ENCODE measurements around the gene ANKRD66.
"Not testable (repeated sequence)": the region's sequence is repeated elsewhere in the genome, so short reads cannot be mapped to it uniquely, and the experiment has no call there.

The ANKRD66 gene

GRCh38 chr6:46741910-46742309 is 4.8 kb upstream of the ANKRD66 start:
- no peak overlapping the region for H3K4me3 ChIP-seq (ENCODE audit: severe bottlenecking)
- no peaks in the 10 kb centered on the region for H3K27me3 ChIP-seq (ENCODE audit: insufficient read depth, poor library complexity, severe bottlenecking)
- peaks cover 6% of the 10 kb centered on the region for H3K4me1 ChIP-seq (ENCODE audit: insufficient read depth, poor library complexity, severe bottlenecking)
- no peak for DNase-seq (ENCODE audit: low spot score)
- no peaks in the 10 kb centered on the region for H3K9me3 ChIP-seq (ENCODE audit: severe bottlenecking)
- H3K36me3 ChIP-seq (ENCODE audit: low read depth), result no peaks in the 10 kb centered on the region
- ATAC-seq (ENCODE audit: low read depth), result no peak
- TF ChIP-seq, protein P1, sequence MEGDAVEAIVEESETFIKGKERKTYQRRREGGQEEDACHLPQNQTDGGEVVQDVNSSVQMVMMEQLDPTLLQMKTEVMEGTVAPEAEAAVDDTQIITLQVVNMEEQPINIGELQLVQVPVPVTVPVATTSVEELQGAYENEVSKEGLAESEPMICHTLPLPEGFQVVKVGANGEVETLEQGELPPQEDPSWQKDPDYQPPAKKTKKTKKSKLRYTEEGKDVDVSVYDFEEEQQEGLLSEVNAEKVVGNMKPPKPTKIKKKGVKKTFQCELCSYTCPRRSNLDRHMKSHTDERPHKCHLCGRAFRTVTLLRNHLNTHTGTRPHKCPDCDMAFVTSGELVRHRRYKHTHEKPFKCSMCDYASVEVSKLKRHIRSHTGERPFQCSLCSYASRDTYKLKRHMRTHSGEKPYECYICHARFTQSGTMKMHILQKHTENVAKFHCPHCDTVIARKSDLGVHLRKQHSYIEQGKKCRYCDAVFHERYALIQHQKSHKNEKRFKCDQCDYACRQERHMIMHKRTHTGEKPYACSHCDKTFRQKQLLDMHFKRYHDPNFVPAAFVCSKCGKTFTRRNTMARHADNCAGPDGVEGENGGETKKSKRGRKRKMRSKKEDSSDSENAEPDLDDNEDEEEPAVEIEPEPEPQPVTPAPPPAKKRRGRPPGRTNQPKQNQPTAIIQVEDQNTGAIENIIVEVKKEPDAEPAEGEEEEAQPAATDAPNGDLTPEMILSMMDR (IDR thresholded peaks at IDR 0.05; ENCODE audit: poor library complexity, severe bottlenecking), result no peak
- H3K27ac ChIP-seq (ENCODE audit: poor library complexity, severe bottlenecking), result no peak overlapping the region

DNA sequence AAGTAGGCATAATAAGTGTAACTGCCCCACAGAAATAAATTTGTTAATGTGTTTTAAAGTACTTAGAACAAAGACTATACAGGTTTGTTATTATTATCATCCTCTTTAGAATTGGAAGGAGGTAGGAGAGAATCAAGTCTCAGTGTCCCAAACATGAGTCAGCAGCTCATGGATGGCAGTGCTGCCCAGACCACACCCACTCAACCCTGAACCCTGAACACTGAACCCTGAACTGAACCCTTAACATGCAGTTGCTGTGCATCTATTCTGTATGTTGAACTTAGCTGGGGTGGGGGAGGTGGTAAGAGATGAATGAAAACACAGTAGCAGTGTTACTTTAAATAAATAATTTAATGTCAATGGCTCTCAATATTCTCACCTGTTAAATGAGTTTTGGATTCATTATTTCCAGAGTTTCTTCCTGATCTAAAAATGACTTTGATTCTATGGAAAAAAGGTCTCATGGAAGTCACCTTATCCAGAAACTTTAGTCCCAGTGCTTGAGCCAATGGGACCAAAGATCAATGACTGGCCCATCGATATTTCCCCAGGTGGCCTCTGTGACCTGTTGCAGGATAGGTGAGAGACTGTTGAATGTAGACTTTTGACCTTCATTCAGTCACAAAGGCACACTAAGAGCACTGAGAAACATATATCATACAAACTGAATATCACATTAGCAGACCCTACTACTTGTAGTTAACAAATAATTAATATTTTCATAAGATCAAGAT is 3.1 kb upstream of the ANKRD66 start:
- Histone ChIP-seq H3K27me3 (ENCODE audit: insufficient read depth, poor library complexity, severe bottlenecking) (no peaks in the 10 kb centered on the region), H3K27ac (ENCODE audit: poor library complexity, severe bottlenecking) (no peak overlapping the region), H3K4me3 (ENCODE audit: severe bottlenecking) (no peak overlapping the region), H3K9me3 (ENCODE audit: severe bottlenecking) (no peaks in the 10 kb centered on the region), H3K4me1 (ENCODE audit: insufficient read depth, poor library complexity, severe bottlenecking) (no peaks in the 10 kb centered on the region), H3K36me3 (ENCODE audit: low read depth) (no peaks in the 10 kb centered on the region)
- DNase-seq (ENCODE audit: low spot score) (no peak), ATAC-seq (ENCODE audit: low read depth) (no peak)
- TF ChIP-seq, protein P1 (IDR thresholded peaks at IDR 0.05; ENCODE audit: poor library complexity, severe bottlenecking), result no peak

- H3K27me3 ChIP-seq (ENCODE audit: insufficient read depth, poor library complexity, severe bottlenecking); ATAC-seq (ENCODE audit: low read depth); DNase-seq (ENCODE audit: low spot score); H3K9me3 ChIP-seq (ENCODE audit: severe bottlenecking); H3K27ac ChIP-seq (ENCODE audit: poor library complexity, severe bottlenecking); H3K4me1 ChIP-seq (ENCODE audit: insufficient read depth, poor library complexity, severe bottlenecking); H3K4me3 ChIP-seq (ENCODE audit: severe bottlenecking); H3K36me3 ChIP-seq (ENCODE audit: low read depth): not testable (repeated sequence)
Observed at GRCh38 chr6:46744159-46744725, 2.5 kb upstream of the ANKRD66 start.

- Histone ChIP-seq H3K4me3 (ENCODE audit: severe bottlenecking) (no peak overlapping the region), H3K9me3 (ENCODE audit: severe bottlenecking) (no peaks in the 10 kb centered on the region), H3K27ac (ENCODE audit: poor library complexity, severe bottlenecking) (no peak overlapping the region), H3K4me1 (ENCODE audit: insufficient read depth, poor library complexity, severe bottlenecking) (no peaks in the 10 kb centered on the region), H3K27me3 (ENCODE audit: insufficient read depth, poor library complexity, severe bottlenecking) (no peaks in the 10 kb centered on the region), H3K36me3 (ENCODE audit: low read depth) (no peaks in the 10 kb centered on the region)
- DNase-seq (ENCODE audit: low spot score) (no peak), ATAC-seq (ENCODE audit: low read depth) (no peak)
- TF ChIP-seq, protein P1 (IDR thresholded peaks at IDR 0.05; ENCODE audit: poor library complexity, severe bottlenecking), result no peak
Observed at GRCh38 chr6:46745973-46746372, 760 bp upstream of the ANKRD66 start.

DNA sequence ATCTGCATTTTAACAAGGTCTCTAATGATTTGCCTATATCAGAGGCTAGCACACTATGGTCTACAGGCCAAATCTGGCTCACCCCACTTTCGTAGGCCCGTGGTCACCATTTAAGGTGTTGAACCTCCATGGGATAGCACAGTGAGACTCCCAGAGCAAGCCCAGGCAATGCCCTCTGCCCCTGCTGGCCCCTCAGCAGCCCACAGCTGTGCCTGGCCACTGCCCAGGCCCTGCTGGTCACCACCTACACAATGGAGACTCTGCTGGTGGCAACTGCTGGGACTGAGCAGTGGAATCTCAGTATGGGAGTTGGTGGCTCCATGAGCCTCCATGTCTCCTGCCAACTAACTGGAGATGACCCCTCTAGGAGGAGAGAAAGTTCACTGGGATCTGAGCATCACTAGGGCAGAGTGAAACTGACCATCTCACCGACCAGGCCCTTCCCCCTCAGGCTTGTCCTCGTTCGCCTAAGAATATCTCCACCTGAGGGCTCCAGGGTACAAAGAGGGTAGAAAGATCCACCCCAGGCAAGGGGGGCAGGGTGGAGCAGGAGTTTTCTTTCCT is 2.3 kb downstream of the ANKRD66 start:
- DNase-seq (ENCODE audit: low spot score) (no peak), ATAC-seq (ENCODE audit: low read depth) (no peak)
- TF ChIP-seq, protein P1 (IDR thresholded peaks at IDR 0.05; ENCODE audit: poor library complexity, severe bottlenecking), result no peak
- Histone ChIP-seq H3K27me3 (ENCODE audit: insufficient read depth, poor library complexity, severe bottlenecking) (no peaks in the 10 kb centered on the region), H3K4me3 (ENCODE audit: severe bottlenecking) (no peak overlapping the region), H3K36me3 (ENCODE audit: low read depth) (no peaks in the 10 kb centered on the region), H3K27ac (ENCODE audit: poor library complexity, severe bottlenecking) (no peak overlapping the region), H3K4me1 (ENCODE audit: insufficient read depth, poor library complexity, severe bottlenecking) (no peaks in the 10 kb centered on the region), H3K9me3 (ENCODE audit: severe bottlenecking) (no peaks in the 10 kb centered on the region)
